HEK293T (cell line): ENCODE measurements around the gene RAPGEF4.

Source experiments
- ARNT ChIP-seq: fragments of 450-650 bp; IDR thresholded peaks from 2 replicates; pipeline ENCODE4 v1.6.1; 2017; ENCODE audit warnings: mild to moderate bottlenecking
- BHLHE40 ChIP-seq: fragments of 450-650 bp; IDR thresholded peaks from 2 replicates; pipeline ENCODE4 v1.6.1; 2016; ENCODE audit warnings: mild to moderate bottlenecking, moderate library complexity, borderline replicate concordance
- CTBP1 ChIP-seq: fragments of 450-650 bp; IDR thresholded peaks from 2 replicates; pipeline ENCODE4 v1.6.1; 2016; ENCODE audit warnings: borderline replicate concordance
- ELF4 ChIP-seq: fragments of 450-650 bp; IDR thresholded peaks from 2 replicates; pipeline ENCODE4 v1.6.1; 2017; ENCODE audit warnings: antibody characterized with exemption
- FOXK2 ChIP-seq: fragments of 450-650 bp; IDR thresholded peaks from 2 replicates; pipeline ENCODE4 v1.6.1; 2016; ENCODE audit warnings: mild to moderate bottlenecking
- FOXM1 ChIP-seq: fragments of 450-650 bp; IDR thresholded peaks from 2 replicates; pipeline ENCODE4 v1.6.1; 2017; ENCODE audit warnings: mild to moderate bottlenecking, borderline replicate concordance
- HDGF ChIP-seq: fragments of 450-650 bp; IDR thresholded peaks from 2 replicates; pipeline ENCODE4 v1.6.1; 2017; ENCODE audit warnings: antibody characterized with exemption, borderline replicate concordance
- L3MBTL2 ChIP-seq: fragments of 450-650 bp; conservative IDR thresholded peaks from 2 replicates; pipeline ENCODE4 v1.6.1; 2016; ENCODE audit warnings: mild to moderate bottlenecking
- LEF1 ChIP-seq: fragments of 450-650 bp; IDR thresholded peaks from 2 replicates; pipeline ENCODE4 v1.6.1; 2017; ENCODE audit warnings: mild to moderate bottlenecking, borderline replicate concordance
- SP1 ChIP-seq: fragments of 450-650 bp; IDR thresholded peaks from 2 replicates; pipeline ENCODE4 v1.6.1; 2017
- SUZ12 ChIP-seq: fragments of 450-650 bp; IDR thresholded peaks from 2 replicates; pipeline ENCODE4 v1.6.1; 2016; ENCODE audit warnings: mild to moderate bottlenecking

GRCh38 chr2:172759441-172759840 lies 23.8 kb downstream of the RAPGEF4 start:
- TF ChIP-seq FOXK2 (no peak), SP1 (no peak), BHLHE40 (no peak), SUZ12 (no peak), ELF4 (no peak), ARNT (no peak), LEF1 (no peak), FOXM1 (no peak), HDGF (no peak), CTBP1 (no peak), L3MBTL2 (no peak)
